Thyroid gland (tissue), 4 donors: ENCODE results near the gene TNFAIP1.

Source experiments
- POLR2A ChIP-seq, 2 donors: fragments of 450-650 bp; IDR thresholded peaks; one replicate each; pipeline ENCODE4 v1.6.1; 2017; ENCODE audit warnings: antibody characterized with exemption in 2 of 2, mild to moderate bottlenecking in 2 of 2, moderate library complexity in 1 of 2
- TF ChIP-seq, protein P1 (sequence below), 6 experiments: fragments of 200-600 bp in 3 of 6; fragments of 450-650 bp in 3 of 6; sonication (generic) in 3 of 6; IDR thresholded peaks; one replicate each; pipeline ENCODE4 v1.5.1; 2016 to 2019; ENCODE audit warnings: antibody characterized with exemption in 6 of 6, mild to moderate bottlenecking in 2 of 6, inconsistent platforms in 1 of 6, moderate library complexity in 1 of 6

DNA sequence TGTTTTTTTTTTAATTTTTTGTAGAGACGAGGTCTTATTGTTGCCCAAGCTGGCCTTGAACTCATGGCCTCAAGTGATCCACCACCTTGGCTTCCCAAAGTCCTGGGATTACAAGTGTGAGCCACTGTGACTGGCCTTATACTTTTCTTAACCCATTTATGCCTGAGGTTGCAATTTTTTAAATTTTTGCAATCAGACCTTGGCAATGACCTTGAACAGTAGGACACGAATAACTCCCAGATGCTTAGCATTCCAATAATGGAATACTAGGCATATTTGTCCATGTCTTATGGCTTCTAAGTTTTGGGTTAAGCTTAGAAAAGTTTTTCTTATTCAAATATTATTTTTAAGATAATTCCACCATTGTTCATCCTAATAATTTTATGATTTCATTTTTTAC is 44.9 kb upstream of the TNFAIP1 start:
- no peak for TF ChIP-seq POLR2A (IDR thresholded peaks at IDR 0.05)
- TF ChIP-seq, protein P1, sequence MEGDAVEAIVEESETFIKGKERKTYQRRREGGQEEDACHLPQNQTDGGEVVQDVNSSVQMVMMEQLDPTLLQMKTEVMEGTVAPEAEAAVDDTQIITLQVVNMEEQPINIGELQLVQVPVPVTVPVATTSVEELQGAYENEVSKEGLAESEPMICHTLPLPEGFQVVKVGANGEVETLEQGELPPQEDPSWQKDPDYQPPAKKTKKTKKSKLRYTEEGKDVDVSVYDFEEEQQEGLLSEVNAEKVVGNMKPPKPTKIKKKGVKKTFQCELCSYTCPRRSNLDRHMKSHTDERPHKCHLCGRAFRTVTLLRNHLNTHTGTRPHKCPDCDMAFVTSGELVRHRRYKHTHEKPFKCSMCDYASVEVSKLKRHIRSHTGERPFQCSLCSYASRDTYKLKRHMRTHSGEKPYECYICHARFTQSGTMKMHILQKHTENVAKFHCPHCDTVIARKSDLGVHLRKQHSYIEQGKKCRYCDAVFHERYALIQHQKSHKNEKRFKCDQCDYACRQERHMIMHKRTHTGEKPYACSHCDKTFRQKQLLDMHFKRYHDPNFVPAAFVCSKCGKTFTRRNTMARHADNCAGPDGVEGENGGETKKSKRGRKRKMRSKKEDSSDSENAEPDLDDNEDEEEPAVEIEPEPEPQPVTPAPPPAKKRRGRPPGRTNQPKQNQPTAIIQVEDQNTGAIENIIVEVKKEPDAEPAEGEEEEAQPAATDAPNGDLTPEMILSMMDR (IDR thresholded peaks at IDR 0.05) = no peak
